Karpas-422 (cell line): ENCODE measurements around the gene BRCC3. TPM values are rescaled to one million over a fixed set of nuclear protein-coding genes. Genes with fewer than 3 reads are reported as not detected.

ENCODE experiments used
- DNase-seq: peaks from one replicate; pipeline ENCODE4 v3.0.0-alpha.2; 2015
- H2AFZ ChIP-seq: fragments of 200-600 bp; sonication (generic); 2 replicates; pipeline ENCODE4 v1.6.1; 2014; ENCODE audit warnings: antibody characterized with exemption, low read length, mixed read lengths
- H3K27ac ChIP-seq: fragments of 200-600 bp; sonication (generic); 2 replicates; pipeline ENCODE4 v1.5.1; 2014; ENCODE audit warnings: mild to moderate bottlenecking, low read length, moderate library complexity
- H3K27me3 ChIP-seq: fragments of 200-600 bp; sonication (generic); 2 replicates; pipeline ENCODE4 v1.6.1; 2014; ENCODE audit warnings: low read length, mixed read lengths
- H3K36me3 ChIP-seq: fragments of 200-600 bp; sonication (generic); 2 replicates; pipeline ENCODE4 v1.6.1; 2014; ENCODE audit warnings: low read length, mixed read lengths; ENCODE audit not compliant: insufficient read depth
- H3K4me1 ChIP-seq: fragments of 200-600 bp; sonication (generic); 2 replicates; pipeline ENCODE4 v1.6.1; 2014; ENCODE audit warnings: mild to moderate bottlenecking, low read length, mixed read lengths
- H3K4me2 ChIP-seq: fragments of 200-600 bp; sonication (generic); 2 replicates; pipeline ENCODE4 v1.6.1; 2014; ENCODE audit warnings: low read length, low read depth, mild to moderate bottlenecking; ENCODE audit not compliant: poor library complexity, severe bottlenecking
- H3K4me3 ChIP-seq: fragments of 200-600 bp; sonication (generic); 2 replicates; pipeline ENCODE4 v1.5.1; 2014; ENCODE audit warnings: mild to moderate bottlenecking, antibody characterized with exemption, low read length, mixed read lengths
- H3K79me2 ChIP-seq: fragments of 200-600 bp; sonication (generic); 2 replicates; pipeline ENCODE4 v1.6.1; 2014; ENCODE audit warnings: mild to moderate bottlenecking, low read length, mixed read lengths
- H3K9ac ChIP-seq: fragments of 200-600 bp; sonication (generic); 2 replicates; pipeline ENCODE4 v1.6.0; 2014; ENCODE audit warnings: low read length
- H3K9me2 ChIP-seq: fragments of 200-600 bp; sonication (generic), shearing (Covaris generic); replicated peaks from 2 replicates; pipeline ENCODE4 v1.6.0; 2014; ENCODE audit warnings: mild to moderate bottlenecking, low read length, moderate library complexity; ENCODE audit not compliant: insufficient read depth
- H3K9me3 ChIP-seq: fragments of 300-700, 200-600 bp; sonication (generic); 2 replicates; pipeline ENCODE4 v1.6.1; 2014; ENCODE audit warnings: low read length, mixed read lengths
- H4K20me1 ChIP-seq: fragments of 200-600 bp; sonication (generic); 2 replicates; pipeline ENCODE4 v1.6.1; 2014; ENCODE audit warnings: mild to moderate bottlenecking, antibody characterized with exemption, low read length, low read depth; ENCODE audit not compliant: insufficient read depth
- total RNA-seq: library from RNA; depleted of rRNA; stranded (reverse); fragments of >200 nt; shearing (Covaris generic); gene quantifications from 2 replicates; pipeline ENCODE4 v1.2.3, GENCODE V29; 2014; ENCODE audit warnings: low replicate concordance; rRNA removed

Gene BRCC3
- 13.2 and 15.9 TPM in 2 replicates for total RNA-seq

DNA sequence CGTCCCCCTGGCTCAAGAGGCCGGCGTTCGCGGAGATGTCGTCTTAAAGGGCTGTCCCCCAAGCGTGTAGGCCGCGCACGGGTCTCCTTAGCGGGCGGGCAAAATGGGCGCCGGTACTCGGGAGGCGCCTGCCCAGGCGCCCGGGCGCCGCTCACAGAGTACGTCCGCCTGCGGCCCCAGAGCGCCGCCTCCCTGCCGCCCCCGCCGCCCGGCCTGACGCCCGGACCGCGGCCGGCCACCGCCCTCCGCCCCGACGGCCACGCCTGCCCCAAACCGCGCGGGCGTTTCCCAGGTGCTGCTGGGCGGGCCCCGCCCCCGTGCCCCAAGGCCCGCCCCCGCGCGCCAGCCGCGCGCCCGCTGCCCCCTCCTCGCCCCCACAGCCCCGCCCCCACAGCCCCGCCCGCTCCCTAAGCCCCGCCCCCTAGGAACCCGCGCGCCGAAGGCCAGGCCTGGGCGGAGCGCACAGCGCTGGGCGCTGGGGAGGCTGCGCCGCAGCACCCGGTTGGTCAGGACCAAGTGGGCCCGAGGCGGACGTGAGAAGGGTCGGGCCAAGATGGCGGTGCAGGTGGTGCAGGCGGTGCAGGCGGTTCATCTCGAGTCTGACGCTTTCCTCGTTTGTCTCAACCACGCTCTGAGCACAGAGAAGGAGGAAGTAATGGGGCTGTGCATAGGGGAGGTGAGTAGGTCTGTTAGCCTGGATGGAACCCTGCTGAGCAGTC, at the start of gene BRCC3, which contains the start of the genes CMC4 and MTCP1:
TSS of gene BRCC3 (plus strand) at position 534 of the 719 bp plus-strand sequence. CDS start at position 554, 20 bp downstream.
TSS of gene CMC4 (minus strand) at position 162 of the 719 bp plus-strand sequence. CDS start 7,113 bp downstream, outside the sequence.
TSS of gene MTCP1 (minus strand) at position 162 of the 719 bp plus-strand sequence. CDS start 5,126 bp downstream, outside the sequence.
- Histone ChIP-seq H3K4me3 (peak within 1 kb of the TSS; percentile 86), H3K4me2 (peak within 1 kb of the TSS; percentile 74), H3K27ac (peak within 1 kb of the TSS; percentile 86), H3K9me2 (no peaks in the 10 kb centered on the region), H4K20me1 (no peaks in the 10 kb centered on the region), H3K9ac (peak within 1 kb of the TSS; percentile 85), H3K4me1 (peaks cover 47% of the 10 kb centered on the region), H3K27me3 (no peaks in the 10 kb centered on the region), H2AFZ (peak within 1 kb of the TSS; percentile 36; the same call in 1 of the 2 replicates), H3K36me3 (peaks cover 19% of the 10 kb centered on the region; the same call in 1 of the 2 replicates), H3K79me2 (peaks cover 89% of the 10 kb centered on the region), H3K9me3 (no peaks in the 10 kb centered on the region)
- peak; percentile 94 for DNase-seq

GRCh38 chrX:155022585-155022984, 48.7 kb upstream of the BRCC3 start, which contains the start of gene F8:
F8 (minus strand) TSS chrX:155022723; CDS start chrX:155022552, 171 bp downstream.
- no peaks in the 10 kb centered on the region for H3K9me3 ChIP-seq
- H3K27ac ChIP-seq = no peak within 1 kb of the TSS
- no peaks in the 10 kb centered on the region for H3K9me2 ChIP-seq
- no peaks in the 10 kb centered on the region for H4K20me1 ChIP-seq
- peaks cover 18% of the 10 kb centered on the region for H3K4me1 ChIP-seq
- H3K4me2 ChIP-seq = peak within 1 kb of the TSS; percentile 2
- no peak within 1 kb of the TSS for H3K9ac ChIP-seq
- H3K27me3 ChIP-seq = no peaks in the 10 kb centered on the region
- no peak within 1 kb of the TSS for H2AFZ ChIP-seq
- no peaks in the 10 kb centered on the region for H3K36me3 ChIP-seq
- DNase-seq = no peak
- no peak within 1 kb of the TSS for H3K4me3 ChIP-seq
- H3K79me2 ChIP-seq = no peaks in the 10 kb centered on the region

GRCh38 chrX:155023907-155024833, 47.1 kb upstream of the BRCC3 start:
- H3K36me3 ChIP-seq = no peaks in the 10 kb centered on the region
- no peak for DNase-seq
- no peak overlapping the region for H3K4me3 ChIP-seq
- no peak overlapping the region for H3K27ac ChIP-seq
- no peaks in the 10 kb centered on the region for H3K27me3 ChIP-seq
- H3K9me3 ChIP-seq = no peaks in the 10 kb centered on the region
- no peak overlapping the region for H3K4me2 ChIP-seq
- no peaks in the 10 kb centered on the region for H4K20me1 ChIP-seq
- H3K9me2 ChIP-seq = no peaks in the 10 kb centered on the region
- peaks cover 28% of the 10 kb centered on the region for H3K4me1 ChIP-seq
- H3K9ac ChIP-seq = no peak overlapping the region
- H2AFZ ChIP-seq = no peak overlapping the region
- peaks cover 15% of the 10 kb centered on the region for H3K79me2 ChIP-seq

GRCh38 chrX:155026420-155026726, 44.9 kb upstream of the BRCC3 start:
- DNase-seq = no peak
- Histone ChIP-seq H3K9ac (peak overlapping the region; percentile 75), H3K27ac (peak overlapping the region; percentile 87), H3K9me3 (no peaks in the 10 kb centered on the region), H3K4me2 (peak overlapping the region; percentile 80), H3K4me1 (peaks cover 28% of the 10 kb centered on the region), H3K27me3 (no peaks in the 10 kb centered on the region), H2AFZ (0 out of 2 replicates have a peak overlapping the region, but pooled peaks have one; percentile 50), H3K79me2 (peaks cover 35% of the 10 kb centered on the region), H4K20me1 (no peaks in the 10 kb centered on the region), H3K4me3 (peak overlapping the region; percentile 67), H3K36me3 (no peaks in the 10 kb centered on the region), H3K9me2 (no peaks in the 10 kb centered on the region)

DNA sequence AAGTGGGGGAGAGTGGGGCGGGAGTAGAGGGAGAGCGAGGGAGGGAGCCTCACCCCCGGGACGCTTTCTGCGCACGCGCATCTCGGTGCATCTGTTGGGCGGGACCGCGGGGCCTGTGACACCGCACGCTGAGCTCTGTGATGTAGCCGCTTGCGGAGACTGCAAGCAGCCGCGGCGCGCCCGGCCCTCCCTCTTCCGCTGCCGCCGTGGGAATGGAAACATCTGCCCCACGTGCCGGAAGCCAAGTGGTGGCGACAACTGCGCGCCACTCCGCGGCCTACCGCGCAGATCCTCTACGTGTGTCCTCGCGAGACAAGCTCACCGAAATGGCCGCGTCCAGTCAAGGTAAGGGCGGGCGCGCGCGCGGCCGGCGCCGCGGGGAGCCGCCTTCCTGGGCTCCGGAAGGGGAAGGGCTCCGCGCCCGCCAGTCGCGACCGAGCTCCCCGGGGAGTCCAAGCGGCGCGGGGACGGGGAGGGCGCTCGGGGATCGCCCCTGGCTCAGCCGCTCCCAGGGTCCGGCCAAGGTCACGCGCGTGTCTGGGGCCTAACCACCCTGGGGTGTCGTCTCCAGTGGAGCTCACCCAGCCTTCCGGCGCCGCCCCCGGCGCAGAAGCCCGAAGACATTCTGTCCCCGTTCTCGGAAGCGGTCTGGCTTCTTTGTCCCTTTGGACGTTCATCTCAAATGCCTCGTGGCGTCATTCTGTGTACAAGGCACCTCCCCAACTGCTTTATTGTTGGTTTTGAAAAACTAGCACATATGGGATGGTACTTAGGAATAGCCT, 44.4 kb upstream of the BRCC3 start, which contains the start of gene FUNDC2:
TSS of gene FUNDC2 (plus strand) at position 118 of the 782 bp plus-strand sequence. CDS start at position 213, 95 bp downstream.
- H2AFZ ChIP-seq = 0 out of 2 replicates have a peak within 1 kb of the TSS, but pooled peaks have one; percentile 50
- H3K36me3 ChIP-seq = no peaks in the 10 kb centered on the region
- H4K20me1 ChIP-seq = no peaks in the 10 kb centered on the region
- peak; percentile 96 for DNase-seq
- peak within 1 kb of the TSS; percentile 91 for H3K27ac ChIP-seq
- peaks cover 40% of the 10 kb centered on the region for H3K79me2 ChIP-seq
- peak within 1 kb of the TSS; percentile 80 for H3K4me2 ChIP-seq
- no peaks in the 10 kb centered on the region for H3K9me3 ChIP-seq
- H3K4me1 ChIP-seq = peaks cover 28% of the 10 kb centered on the region
- peak within 1 kb of the TSS; percentile 78 for H3K4me3 ChIP-seq
- H3K9ac ChIP-seq = peak within 1 kb of the TSS; percentile 84
- H3K9me2 ChIP-seq = no peaks in the 10 kb centered on the region
- no peaks in the 10 kb centered on the region for H3K27me3 ChIP-seq

DNA sequence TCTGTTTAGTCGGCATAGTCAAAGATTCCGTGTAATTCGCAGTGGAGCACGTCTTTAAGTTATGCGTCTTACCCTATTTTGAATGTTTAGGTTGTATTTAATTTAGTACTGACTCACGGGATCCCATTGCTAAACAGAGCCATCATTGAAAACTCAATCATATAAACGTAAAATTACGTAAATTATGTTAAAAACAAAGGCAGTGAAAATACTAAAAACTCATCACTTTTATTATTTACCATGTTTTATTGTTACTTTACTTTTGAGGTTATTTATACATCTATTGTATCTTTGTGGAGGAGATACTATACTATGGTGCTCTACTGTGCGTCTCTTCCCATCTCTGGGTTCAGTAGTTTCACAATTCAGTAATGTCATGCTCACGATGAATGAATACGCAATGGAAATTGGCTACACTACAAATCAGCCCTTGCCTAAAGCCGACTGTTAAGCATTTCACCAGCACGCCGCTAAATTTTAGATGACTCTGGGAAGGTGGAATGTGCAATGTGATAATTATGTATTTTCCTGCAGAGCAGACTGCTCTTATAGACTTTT, 43.7 kb upstream of the BRCC3 start:
- H3K9ac ChIP-seq = peak overlapping the region; percentile 84
- H3K9me3 ChIP-seq = no peaks in the 10 kb centered on the region
- H3K4me3 ChIP-seq = peak overlapping the region; percentile 78
- H3K4me2 ChIP-seq = peak overlapping the region; percentile 73
- peaks cover 22% of the 10 kb centered on the region for H3K4me1 ChIP-seq
- no peaks in the 10 kb centered on the region for H3K36me3 ChIP-seq
- no peaks in the 10 kb centered on the region for H4K20me1 ChIP-seq
- H3K27me3 ChIP-seq = no peaks in the 10 kb centered on the region
- DNase-seq = peak; percentile 68
- H3K9me2 ChIP-seq = no peaks in the 10 kb centered on the region
- H3K27ac ChIP-seq = peak overlapping the region; percentile 91
- H3K79me2 ChIP-seq = peaks cover 43% of the 10 kb centered on the region
- H2AFZ ChIP-seq = no peak overlapping the region

- Histone ChIP-seq H2AFZ (no peak overlapping the region), H3K9me2 (no peaks in the 10 kb centered on the region)
- DNase-seq = peak; percentile 56
These were observed 43.2 kb upstream of the BRCC3 start for GRCh38 chrX:155028129-155028528.

More at GRCh38 chrX:155028129-155028528, 43.2 kb upstream of the BRCC3 start:
- Histone ChIP-seq H3K27me3 (no peaks in the 10 kb centered on the region), H3K27ac (peak overlapping the region; percentile 91), H3K9me3 (no peaks in the 10 kb centered on the region), H3K4me2 (peak overlapping the region; percentile 73), H3K4me1 (peaks cover 18% of the 10 kb centered on the region), H4K20me1 (no peaks in the 10 kb centered on the region), H3K4me3 (peak overlapping the region; percentile 78), H3K36me3 (no peaks in the 10 kb centered on the region), H3K79me2 (peaks cover 45% of the 10 kb centered on the region), H3K9ac (peak overlapping the region; percentile 84)
